ENCODE results near the gene ACSL4. TPM values are rescaled to one million over a fixed set of nuclear protein-coding genes. Genes with fewer than 3 reads are reported as not detected.

The ACSL4 gene
- polyA plus RNA-seq, 1 of the 3 experiments (the other 2 are of a cell fraction), result 18.1 TPM

GRCh38 chrX:109751698-109752097, 18.6 kb upstream of the ACSL4 start:
- H3K79me2 ChIP-seq (ENCODE audit: insufficient read depth), result no peaks in the 10 kb centered on the region
- H3K27me3 ChIP-seq (ENCODE audit: insufficient read depth), result no peaks in the 10 kb centered on the region
- no peaks in the 10 kb centered on the region for H3K4me1 ChIP-seq (ENCODE audit: control insufficient read depth in 1 of 2, insufficient read depth in 2 of 2, low read depth in 1 of 2, low read length in 1 of 2)
- no peaks in the 10 kb centered on the region for H4K20me1 ChIP-seq (ENCODE audit: insufficient read depth)
- no peaks in the 10 kb centered on the region for H3F3A ChIP-seq (replicated peaks; ENCODE audit: insufficient read depth)
- H3K9ac ChIP-seq, result no peak overlapping the region
- H2AFZ ChIP-seq (ENCODE audit: low read depth), result no peak overlapping the region
- WGBS (ENCODE audit: low lambda C conversion rate), result 40% methylated on average over 2 of the region's 2 CpGs
- H3K27ac ChIP-seq (ENCODE audit: low read depth in 2 of 2, low read length in 1 of 2), result no peak overlapping the region
- no peaks in the 10 kb centered on the region for H3K36me3 ChIP-seq (replicated peaks in 1 of 2; ENCODE audit: control insufficient read depth in 1 of 2, insufficient read depth in 2 of 2, low read length in 1 of 2)
- ChIA-PET POLR2A (no interaction called here), CTCF (no interaction called here)
- no peak for DNase-seq
- peaks cover 6% of the 10 kb centered on the region; the same call in 1 of the 2 replicates for H3K9me3 ChIP-seq
- H3K9me2 ChIP-seq, result no peaks in the 10 kb centered on the region
- no peak for TF ChIP-seq REST (IDR thresholded peaks at IDR 0.05; ENCODE audit: low read depth, low read length)
- no peak for TF ChIP-seq GABPA (IDR thresholded peaks at IDR 0.05; ENCODE audit: low read depth)
- no peak for TF ChIP-seq ELF1 (IDR thresholded peaks at IDR 0.05)
- TF ChIP-seq, protein P1, sequence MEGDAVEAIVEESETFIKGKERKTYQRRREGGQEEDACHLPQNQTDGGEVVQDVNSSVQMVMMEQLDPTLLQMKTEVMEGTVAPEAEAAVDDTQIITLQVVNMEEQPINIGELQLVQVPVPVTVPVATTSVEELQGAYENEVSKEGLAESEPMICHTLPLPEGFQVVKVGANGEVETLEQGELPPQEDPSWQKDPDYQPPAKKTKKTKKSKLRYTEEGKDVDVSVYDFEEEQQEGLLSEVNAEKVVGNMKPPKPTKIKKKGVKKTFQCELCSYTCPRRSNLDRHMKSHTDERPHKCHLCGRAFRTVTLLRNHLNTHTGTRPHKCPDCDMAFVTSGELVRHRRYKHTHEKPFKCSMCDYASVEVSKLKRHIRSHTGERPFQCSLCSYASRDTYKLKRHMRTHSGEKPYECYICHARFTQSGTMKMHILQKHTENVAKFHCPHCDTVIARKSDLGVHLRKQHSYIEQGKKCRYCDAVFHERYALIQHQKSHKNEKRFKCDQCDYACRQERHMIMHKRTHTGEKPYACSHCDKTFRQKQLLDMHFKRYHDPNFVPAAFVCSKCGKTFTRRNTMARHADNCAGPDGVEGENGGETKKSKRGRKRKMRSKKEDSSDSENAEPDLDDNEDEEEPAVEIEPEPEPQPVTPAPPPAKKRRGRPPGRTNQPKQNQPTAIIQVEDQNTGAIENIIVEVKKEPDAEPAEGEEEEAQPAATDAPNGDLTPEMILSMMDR (IDR thresholded peaks at IDR 0.05), result no peak
- no peak for TF ChIP-seq MEF2A (IDR thresholded peaks at IDR 0.05; ENCODE audit: borderline replicate concordance, low read depth)
- no peak for TF ChIP-seq TEAD4 (IDR thresholded peaks at IDR 0.05; ENCODE audit: borderline replicate concordance, insufficient read depth)
- TF ChIP-seq RXRA (IDR thresholded peaks at IDR 0.05; ENCODE audit: borderline replicate concordance, low read depth), result no peak
- TF ChIP-seq SIN3A (IDR thresholded peaks at IDR 0.05; ENCODE audit: borderline replicate concordance, low read depth, low read length), result no peak
- no peak overlapping the region for H3K4me2 ChIP-seq
- H3K4me3 ChIP-seq (ENCODE audit: low read depth in 2 of 2, low read length in 1 of 2), result no peak overlapping the region

DNA sequence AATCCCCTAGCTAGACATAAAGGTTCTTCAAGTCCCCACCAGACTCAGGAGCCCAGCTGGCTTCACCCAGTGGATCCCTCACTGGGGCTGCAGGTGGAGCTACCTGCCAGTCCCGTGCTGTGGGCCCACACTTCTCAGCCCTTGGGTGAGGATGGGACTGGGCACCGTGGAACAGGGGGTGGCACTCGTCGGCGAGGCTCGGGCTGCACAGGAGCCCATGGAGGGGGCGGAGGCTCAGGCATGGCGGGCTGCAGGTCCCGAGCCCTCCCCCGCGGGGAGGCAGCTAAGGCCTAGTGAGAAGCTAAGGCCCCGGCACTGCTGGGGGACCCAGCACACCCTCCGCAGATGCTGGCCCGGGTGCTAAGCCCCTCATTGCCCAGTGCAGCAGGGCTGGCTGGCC, 16.1 kb upstream of the ACSL4 start:
- Histone ChIP-seq H3K4me1 (ENCODE audit: control insufficient read depth in 1 of 2, insufficient read depth in 2 of 2, low read depth in 1 of 2, low read length in 1 of 2) (no peaks in the 10 kb centered on the region), H3K9ac (no peak overlapping the region), H3K27ac (ENCODE audit: low read depth in 2 of 2, low read length in 1 of 2) (no peak overlapping the region), H3K9me3 (no peaks in the 10 kb centered on the region), H3K27me3 (ENCODE audit: insufficient read depth) (no peaks in the 10 kb centered on the region; the same call in 1 of the 2 replicates), H3F3A (replicated peaks; ENCODE audit: insufficient read depth) (no peaks in the 10 kb centered on the region), H3K4me3 (ENCODE audit: low read depth in 2 of 2, low read length in 1 of 2) (no peak overlapping the region), H3K4me2 (no peak overlapping the region), H3K79me2 (ENCODE audit: insufficient read depth) (no peaks in the 10 kb centered on the region), H3K36me3 (replicated peaks in 1 of 2; ENCODE audit: control insufficient read depth in 1 of 2, insufficient read depth in 2 of 2, low read length in 1 of 2) (no peaks in the 10 kb centered on the region), H3K9me2 (no peaks in the 10 kb centered on the region), H4K20me1 (ENCODE audit: insufficient read depth) (no peaks in the 10 kb centered on the region), H2AFZ (ENCODE audit: low read depth) (no peak overlapping the region)
- ChIA-PET CTCF (no interaction called here), POLR2A (no interaction called here)
- no peak for TF ChIP-seq FOXJ3 (CRISPR knock-in tag; IDR thresholded peaks at IDR 0.05)
- TF ChIP-seq FOXM1 (IDR thresholded peaks at IDR 0.05; ENCODE audit: low read depth), result no peak
- TF ChIP-seq, protein P2, sequence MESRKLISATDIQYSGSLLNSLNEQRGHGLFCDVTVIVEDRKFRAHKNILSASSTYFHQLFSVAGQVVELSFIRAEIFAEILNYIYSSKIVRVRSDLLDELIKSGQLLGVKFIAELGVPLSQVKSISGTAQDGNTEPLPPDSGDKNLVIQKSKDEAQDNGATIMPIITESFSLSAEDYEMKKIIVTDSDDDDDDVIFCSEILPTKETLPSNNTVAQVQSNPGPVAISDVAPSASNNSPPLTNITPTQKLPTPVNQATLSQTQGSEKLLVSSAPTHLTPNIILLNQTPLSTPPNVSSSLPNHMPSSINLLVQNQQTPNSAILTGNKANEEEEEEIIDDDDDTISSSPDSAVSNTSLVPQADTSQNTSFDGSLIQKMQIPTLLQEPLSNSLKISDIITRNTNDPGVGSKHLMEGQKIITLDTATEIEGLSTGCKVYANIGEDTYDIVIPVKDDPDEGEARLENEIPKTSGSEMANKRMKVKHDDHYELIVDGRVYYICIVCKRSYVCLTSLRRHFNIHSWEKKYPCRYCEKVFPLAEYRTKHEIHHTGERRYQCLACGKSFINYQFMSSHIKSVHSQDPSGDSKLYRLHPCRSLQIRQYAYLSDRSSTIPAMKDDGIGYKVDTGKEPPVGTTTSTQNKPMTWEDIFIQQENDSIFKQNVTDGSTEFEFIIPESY (IDR thresholded peaks at IDR 0.05; ENCODE audit: borderline replicate concordance, low read depth), result no peak
- TF ChIP-seq, protein P3, sequence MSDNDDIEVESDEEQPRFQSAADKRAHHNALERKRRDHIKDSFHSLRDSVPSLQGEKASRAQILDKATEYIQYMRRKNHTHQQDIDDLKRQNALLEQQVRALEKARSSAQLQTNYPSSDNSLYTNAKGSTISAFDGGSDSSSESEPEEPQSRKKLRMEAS (IDR thresholded peaks at IDR 0.05; ENCODE audit: low read depth), result no peak
- TF ChIP-seq SMC3 (IDR thresholded peaks at IDR 0.05; ENCODE audit: low read depth, low read length), result no peak
- DNase-seq, result no peak
- 80% methylated on average over 1 of the region's 14 CpGs for WGBS (ENCODE audit: low lambda C conversion rate)

Data from SK-N-SH (cell line).